Large intestine (tissue), 3 donors: ENCODE results near the gene SLC39A9. TPM values are rescaled to one million over a fixed set of nuclear protein-coding genes. Genes with fewer than 3 reads are reported as not detected.
"Not testable (repeated sequence)": the region's sequence is repeated elsewhere in the genome, so short reads cannot be mapped to it uniquely, and the experiment has no call there.

ENCODE experiments used
- DNase-seq, 2 donors: peaks; one replicate each; pipeline versions ENCODE4 v3.0.0 to v3.0.0-alpha.2; 2013
- H3K27ac ChIP-seq: one replicate; pipeline ENCODE4 v1.5.1; 2013; ENCODE audit warnings: low read length
- H3K27me3 ChIP-seq: 2 replicates; pipeline ENCODE4 v1.6.1; 2013; ENCODE audit warnings: low read length; ENCODE audit not compliant: control insufficient read depth, insufficient read depth
- H3K36me3 ChIP-seq: 2 replicates; pipeline ENCODE4 v1.6.1; 2013; ENCODE audit warnings: low read length; ENCODE audit not compliant: control insufficient read depth, insufficient read depth
- H3K4me1 ChIP-seq: one replicate; pipeline ENCODE4 v1.6.1; 2013; ENCODE audit warnings: low read length; ENCODE audit not compliant: control insufficient read depth, insufficient read depth
- H3K4me3 ChIP-seq: one replicate; pipeline ENCODE4 v1.5.1; 2013; ENCODE audit warnings: low read length
- H3K9me3 ChIP-seq: one replicate; pipeline ENCODE4 v1.6.1; 2013; ENCODE audit warnings: mild to moderate bottlenecking, low read depth, low read length, moderate library complexity; ENCODE audit not compliant: control insufficient read depth
- WGBS: methylation state at CpG from one replicate; pipeline ENCODE4 v1.1.5; 2013; ENCODE audit warnings: low lambda C conversion rate; ENCODE audit not compliant: insufficient coverage; 5-methylcytosine and 5-hydroxymethylcytosine counted together
- polyA plus RNA-seq: library from polyadenylated mRNA; unstranded; fragments of 120-200 nt; gene quantifications from one replicate; pipeline ENCODE4 v1.2.1, GENCODE V29; 2013

SLC39A9 gene
- polyA plus RNA-seq, 1 donor: 66.9 TPM

DNA sequence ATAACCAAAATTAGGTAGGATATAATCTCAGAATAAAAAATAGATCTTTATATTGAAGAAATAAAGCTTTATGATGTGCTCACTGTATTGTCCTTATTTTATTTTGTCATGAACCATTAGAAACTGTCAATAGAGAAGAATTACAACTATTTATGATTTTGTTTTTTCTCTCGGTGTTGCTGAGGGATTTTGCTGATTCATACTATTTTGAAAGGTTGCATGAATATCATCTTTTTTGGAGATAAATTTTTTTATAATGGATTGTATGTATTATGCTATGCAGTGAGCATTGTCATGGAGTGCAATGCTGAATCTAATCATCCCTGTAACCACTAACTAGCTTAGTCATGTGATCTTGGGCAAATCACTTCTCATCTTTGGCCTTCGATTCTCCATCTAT is 15.0 kb downstream of the SLC39A9 start:
- no CpG with 5 or more reads among the region's 2 CpGs for WGBS
- no peak for DNase-seq

DNA sequence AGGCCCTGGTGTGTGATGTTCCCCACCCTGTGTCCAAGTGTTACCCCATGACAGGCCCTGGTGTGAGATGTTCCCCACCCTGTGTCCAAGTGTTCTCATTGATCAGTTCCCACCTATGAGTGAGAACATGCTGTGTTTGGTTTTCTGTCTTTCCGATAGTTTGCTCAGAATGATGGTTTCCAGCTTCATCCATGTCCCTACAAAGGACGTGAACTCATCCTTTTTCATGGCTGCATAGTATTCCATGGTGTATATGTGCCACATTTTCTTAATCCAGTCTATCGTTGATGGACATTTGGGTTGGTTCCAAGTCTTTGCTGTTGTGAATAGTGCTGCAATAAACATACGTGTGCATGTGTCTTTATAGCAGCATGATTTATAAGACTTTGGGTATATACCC is 17.6 kb downstream of the SLC39A9 start:
- H3K9me3 ChIP-seq, H3K27ac ChIP-seq, H3K36me3 ChIP-seq, H3K4me3 ChIP-seq, H3K27me3 ChIP-seq, DNase-seq, H3K4me1 ChIP-seq: not testable (repeated sequence)
- WGBS: no CpG with 5 or more reads among the region's 4 CpGs

More for the DNA sequence above, 15.0 kb downstream of the SLC39A9 start:
- H3K9me3 ChIP-seq: no peaks in the 10 kb centered on the region
- no peaks in the 10 kb centered on the region for H3K27me3 ChIP-seq
- no peaks in the 10 kb centered on the region for H3K4me1 ChIP-seq
- H3K4me3 ChIP-seq: no peak overlapping the region
- H3K36me3 ChIP-seq: no peaks in the 10 kb centered on the region
- H3K27ac ChIP-seq: no peak overlapping the region

DNA sequence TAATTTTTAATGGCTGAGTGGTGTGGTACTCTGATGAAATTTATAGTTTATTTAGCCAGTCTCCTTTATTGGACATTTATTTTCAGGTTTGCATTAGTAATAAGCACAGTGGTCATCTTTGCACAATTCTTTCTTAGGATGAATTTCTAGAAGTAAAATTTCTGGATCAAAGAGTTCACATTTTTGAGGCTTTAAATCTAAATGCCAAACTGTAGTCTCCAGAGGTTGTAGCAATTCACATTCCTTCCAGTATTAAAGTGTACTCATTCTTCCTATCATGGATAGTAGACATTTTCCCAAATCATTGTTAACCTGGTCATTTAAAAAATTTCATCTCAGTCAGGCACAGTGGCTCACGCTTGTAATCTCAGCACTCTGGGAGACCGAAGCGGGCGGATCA is 24.8 kb downstream of the SLC39A9 start:
- no peak overlapping the region for H3K27ac ChIP-seq
- peaks cover 4% of the 10 kb centered on the region for H3K9me3 ChIP-seq
- H3K4me1 ChIP-seq: no peaks in the 10 kb centered on the region
- WGBS: no CpG with 5 or more reads among the region's 4 CpGs
- peaks cover 24% of the 10 kb centered on the region for H3K36me3 ChIP-seq
- no peak for DNase-seq
- H3K4me3 ChIP-seq: no peak overlapping the region
- no peaks in the 10 kb centered on the region for H3K27me3 ChIP-seq

DNA sequence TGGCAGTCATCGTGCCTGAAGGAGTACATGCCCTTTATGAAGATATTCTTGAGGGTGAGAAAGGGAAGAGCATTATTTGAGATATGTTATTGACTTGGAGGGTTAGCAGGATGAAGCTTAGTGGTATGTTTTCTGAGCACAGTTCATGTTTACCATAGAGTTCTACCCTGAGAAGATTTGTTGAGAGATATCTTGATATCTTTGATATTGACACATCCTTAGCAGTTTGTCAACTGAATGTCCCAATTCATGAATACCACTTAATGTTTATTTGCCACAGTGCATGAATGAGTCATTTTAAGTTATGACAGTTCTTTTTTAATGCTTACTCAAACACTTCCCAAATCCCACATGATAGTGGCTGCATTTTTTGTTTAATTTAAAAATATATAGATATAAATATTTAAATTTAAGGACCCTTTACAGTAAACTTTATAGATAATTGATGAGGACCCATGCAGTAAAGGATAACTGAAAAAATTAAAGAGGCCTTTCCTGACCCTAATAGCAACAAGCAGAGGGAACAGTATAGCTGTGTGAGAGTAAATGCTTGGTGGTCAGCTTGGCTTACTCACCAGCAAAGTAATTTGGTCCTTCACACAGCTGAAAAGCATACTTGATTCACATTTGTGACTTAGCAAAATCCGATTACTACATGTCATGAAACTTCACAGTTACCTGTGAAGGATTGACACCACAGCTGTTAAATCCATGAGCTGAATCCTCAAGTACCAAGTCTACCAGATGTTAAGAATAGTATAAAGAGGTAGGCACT is 25.8 kb downstream of the SLC39A9 start:
- no peak for DNase-seq
- Histone ChIP-seq H3K27ac (no peak overlapping the region), H3K4me1 (no peaks in the 10 kb centered on the region), H3K27me3 (no peaks in the 10 kb centered on the region), H3K9me3 (peaks cover 4% of the 10 kb centered on the region), H3K4me3 (no peak overlapping the region), H3K36me3 (peaks cover 24% of the 10 kb centered on the region)
- no CpG with 5 or more reads among the region's 2 CpGs for WGBS

DNA sequence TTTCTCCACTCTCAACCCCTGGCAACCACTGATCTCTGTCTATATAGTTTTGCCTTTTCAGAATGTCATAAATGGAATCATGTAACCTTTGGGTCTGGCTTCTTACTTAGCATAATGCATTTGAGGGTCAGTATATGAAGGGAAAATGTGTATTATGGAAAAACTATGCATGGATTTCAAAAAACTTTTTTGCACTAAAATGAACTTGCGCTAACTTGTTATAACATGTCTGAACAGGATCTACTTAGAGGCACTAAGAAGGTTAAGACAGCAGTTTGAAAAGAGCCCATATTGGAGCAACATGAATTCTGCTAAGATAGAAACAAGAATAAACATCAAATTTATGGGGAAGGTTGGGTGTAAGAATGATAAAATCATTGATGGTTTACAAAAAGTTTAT is 29.1 kb downstream of the SLC39A9 start:
- WGBS: 100% methylated on average over 1 of the region's 1 CpG
- H3K9me3 ChIP-seq: no peaks in the 10 kb centered on the region
- H3K4me1 ChIP-seq: no peaks in the 10 kb centered on the region
- H3K4me3 ChIP-seq: no peak overlapping the region
- peaks cover 24% of the 10 kb centered on the region for H3K36me3 ChIP-seq
- DNase-seq: no peak
- H3K27ac ChIP-seq: no peak overlapping the region
- H3K27me3 ChIP-seq: no peaks in the 10 kb centered on the region

DNA sequence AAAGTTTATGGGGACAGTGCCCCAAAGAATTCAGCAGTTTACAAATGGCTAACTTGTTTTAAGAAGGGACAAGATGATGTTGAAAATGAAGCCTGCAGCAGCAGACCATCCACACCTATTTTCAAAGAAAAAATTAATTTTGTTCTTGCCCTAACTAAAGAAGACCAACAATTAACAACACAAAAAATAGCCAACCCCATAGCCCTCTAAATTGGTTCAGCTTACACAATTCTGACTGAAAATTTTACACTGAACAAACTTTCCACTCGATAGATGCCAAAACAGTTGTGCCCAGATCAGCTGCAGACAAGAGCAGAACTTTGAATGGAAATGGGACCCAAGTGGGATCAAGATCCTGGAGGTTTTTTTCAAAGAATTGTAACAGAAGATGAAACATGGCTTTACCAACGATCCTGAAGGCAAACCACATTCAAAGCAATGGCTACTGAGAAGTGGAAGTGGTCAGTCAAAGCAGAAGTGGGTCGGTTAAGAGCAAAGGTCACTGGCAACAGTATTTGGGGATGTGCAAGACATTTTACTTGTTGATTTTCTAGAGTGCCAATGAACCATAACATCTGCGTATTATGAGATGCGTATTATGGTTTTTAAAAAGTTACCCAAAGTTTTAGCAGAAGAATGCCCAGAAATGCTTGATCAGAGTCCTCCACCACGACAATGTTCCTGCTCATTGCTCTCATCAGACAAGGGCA is 30.0 kb downstream of the SLC39A9 start:
- Histone ChIP-seq H3K27me3 (no peaks in the 10 kb centered on the region), H3K27ac (no peak overlapping the region), H3K4me3 (no peak overlapping the region), H3K9me3 (no peaks in the 10 kb centered on the region), H3K4me1 (no peaks in the 10 kb centered on the region), H3K36me3 (peaks cover 24% of the 10 kb centered on the region)
- DNase-seq: no peak
- WGBS: 95% methylated on average over 4 of the region's 6 CpGs

DNA sequence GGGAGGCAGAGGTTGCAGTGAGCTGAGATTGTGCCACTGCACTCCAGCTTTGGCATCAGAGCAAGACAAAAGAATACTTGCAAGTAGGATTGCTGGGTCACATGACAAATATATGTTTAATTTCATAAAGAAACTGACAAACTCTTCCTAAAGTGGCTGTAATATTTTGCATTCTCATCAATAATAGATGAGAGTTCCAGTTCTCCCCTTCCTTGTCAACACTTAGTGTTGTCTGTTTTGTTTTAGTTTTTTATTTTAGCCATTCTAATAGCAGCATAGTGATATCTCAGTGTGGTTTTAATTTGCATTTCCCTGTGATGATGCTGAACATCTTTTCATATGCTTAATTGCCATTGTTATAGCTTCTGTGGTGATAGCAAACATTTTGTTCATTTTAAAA is 31.2 kb downstream of the SLC39A9 start:
- Histone ChIP-seq H3K27ac (no peak overlapping the region), H3K27me3 (no peaks in the 10 kb centered on the region), H3K9me3 (no peaks in the 10 kb centered on the region), H3K4me1 (no peaks in the 10 kb centered on the region), H3K36me3 (peaks cover 19% of the 10 kb centered on the region), H3K4me3 (no peak overlapping the region)
- no peak for DNase-seq

DNA sequence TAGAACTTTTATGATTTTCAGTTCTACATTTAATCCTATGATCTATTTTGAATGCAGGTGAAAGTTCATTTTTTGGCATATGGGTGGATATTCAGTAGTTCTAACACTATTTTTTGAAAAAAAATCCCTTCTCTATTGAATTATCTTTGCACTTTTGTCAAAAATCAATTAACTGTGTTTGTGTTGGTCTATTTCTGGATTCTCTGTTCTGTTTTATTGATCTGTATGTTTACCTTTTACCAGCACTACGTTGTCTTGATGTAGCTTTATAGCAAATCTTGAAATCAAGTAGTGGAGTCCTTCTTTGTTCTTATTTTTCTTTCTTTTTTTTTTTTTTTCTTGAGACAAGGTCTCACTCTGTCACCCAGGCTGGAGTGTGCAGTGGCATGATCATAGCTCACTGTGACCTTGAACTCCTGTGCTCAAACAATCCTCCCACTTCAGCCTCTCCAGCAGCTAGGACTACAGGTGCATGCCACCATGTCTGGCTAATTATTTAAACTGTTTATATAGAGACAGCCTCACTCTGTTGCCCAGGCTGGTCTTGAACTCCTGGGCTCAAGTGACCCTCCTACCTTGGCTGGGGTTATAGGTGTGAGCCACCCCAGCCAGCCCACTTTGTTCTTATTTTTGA is 31.9 kb downstream of the SLC39A9 start:
- Histone ChIP-seq H3K27ac (no peak overlapping the region), H3K9me3 (no peaks in the 10 kb centered on the region), H3K36me3 (peaks cover 16% of the 10 kb centered on the region), H3K4me3 (no peak overlapping the region), H3K4me1 (no peaks in the 10 kb centered on the region), H3K27me3 (no peaks in the 10 kb centered on the region)
- WGBS: no CpG with 5 or more reads among the region's 1 CpG
- DNase-seq: no peak

DNA sequence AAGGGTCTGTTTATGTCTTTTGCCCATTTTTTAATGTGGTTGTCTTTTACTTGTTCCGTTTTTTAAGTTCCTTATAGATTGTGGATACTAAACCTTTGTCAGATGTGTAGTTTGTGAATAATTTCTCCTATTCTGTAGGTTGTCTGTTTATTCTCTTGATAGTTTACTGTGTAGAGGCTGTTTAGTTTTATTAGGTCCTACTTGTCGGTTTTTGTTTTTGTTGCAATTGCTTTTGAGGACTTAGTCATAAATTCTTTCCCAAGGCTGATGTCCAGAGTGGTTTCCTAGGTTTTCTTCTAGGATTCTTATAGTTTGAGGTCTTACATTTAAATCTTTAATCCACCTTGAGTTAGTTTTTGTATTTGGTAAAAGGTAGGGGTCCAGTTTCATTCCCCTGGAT is 33.9 kb downstream of the SLC39A9 start:
- no peaks in the 10 kb centered on the region for H3K9me3 ChIP-seq
- H3K27me3 ChIP-seq: no peaks in the 10 kb centered on the region
- 83% methylated on average over 1 of the region's 2 CpGs for WGBS
- H3K36me3 ChIP-seq: no peaks in the 10 kb centered on the region
- no peak overlapping the region for H3K27ac ChIP-seq
- H3K4me1 ChIP-seq: no peaks in the 10 kb centered on the region
- no peak for DNase-seq
- no peak overlapping the region for H3K4me3 ChIP-seq

DNA sequence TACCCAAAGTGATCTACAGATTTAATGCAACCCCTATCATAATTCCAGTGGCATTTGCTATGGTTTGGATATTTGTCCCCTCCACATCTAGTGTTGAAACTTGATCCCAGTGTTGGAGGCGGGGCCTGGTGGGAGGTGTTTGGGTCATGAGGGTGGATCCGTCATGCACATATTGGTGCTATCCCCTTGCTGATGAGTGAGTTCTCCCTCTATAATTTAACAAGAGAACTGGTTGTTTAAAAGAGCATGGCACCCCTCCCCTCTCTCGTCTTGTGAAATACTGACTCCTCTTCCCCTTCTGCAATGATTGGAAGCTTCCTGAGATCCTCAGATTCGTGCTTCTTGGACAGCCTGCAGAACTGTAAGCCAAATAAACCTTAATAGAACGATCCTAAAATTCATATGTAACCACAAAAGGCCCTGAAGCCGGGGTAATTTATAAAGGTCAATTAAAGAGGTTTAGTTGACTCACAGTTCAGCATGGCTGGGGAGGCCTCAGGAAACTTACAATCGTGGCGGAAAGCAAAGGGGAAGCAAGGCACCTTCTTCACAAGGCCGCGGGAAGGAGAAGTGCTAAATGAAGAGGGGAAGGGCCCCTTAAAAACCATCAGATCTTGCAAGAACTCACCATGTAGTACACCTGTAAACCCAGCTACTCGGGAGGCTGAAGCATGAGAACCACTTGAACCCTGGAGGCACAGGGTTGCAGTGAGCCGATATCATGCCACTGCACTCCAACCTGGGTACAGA is 41.2 kb downstream of the SLC39A9 start:
- H3K36me3 ChIP-seq: peaks cover 13% of the 10 kb centered on the region
- no peak overlapping the region for H3K4me3 ChIP-seq
- H3K9me3 ChIP-seq: no peaks in the 10 kb centered on the region
- H3K27me3 ChIP-seq: no peaks in the 10 kb centered on the region
- no peak for DNase-seq
- H3K27ac ChIP-seq: no peak overlapping the region
- H3K4me1 ChIP-seq: no peaks in the 10 kb centered on the region
- 100% methylated on average over 1 of the region's 12 CpGs for WGBS
